Kidney (tissue), 14 donors: ENCODE data around the gene ASAP3. TPM values are rescaled to one million over a fixed set of nuclear protein-coding genes. Genes with fewer than 3 reads are reported as not detected.

Experiments
- DNase-seq, 5 donors: peaks; one replicate each; pipeline ENCODE4 v3.0.0-alpha.2; 2013 to 2020
- FAIRE-seq: peaks from 2 replicates; lab custom pipeline; 2012; peaks lifted over from hg19 to GRCh38; lab: Jason Lieb, UNC
- H3K27ac ChIP-seq, 2 donors: one replicate each; pipeline ENCODE4 v1.7.0; 2013; ENCODE audit warnings: low read depth in 2 of 2, low read length in 2 of 2, inconsistent platforms in 1 of 2
- H3K27me3 ChIP-seq: one replicate; pipeline ENCODE4 v1.7.1; 2013; ENCODE audit warnings: low read length, inconsistent platforms; ENCODE audit not compliant: control insufficient read depth, insufficient read depth
- H3K36me3 ChIP-seq, 3 donors: one replicate each; pipeline versions ENCODE4 v1.7.0 to v1.7.1; 2013; ENCODE audit warnings: low read length in 3 of 3, control low read depth in 1 of 3, inconsistent platforms in 1 of 3; ENCODE audit not compliant: insufficient read depth in 3 of 3, control insufficient read depth in 2 of 3
- H3K4me1 ChIP-seq, 3 donors: one replicate each; pipeline versions ENCODE4 v1.7.0 to v1.7.1; 2013; ENCODE audit warnings: low read length in 3 of 3, inconsistent platforms in 1 of 3, low read depth in 1 of 3; ENCODE audit not compliant: control insufficient read depth in 2 of 3, insufficient read depth in 2 of 3
- H3K4me3 ChIP-seq, 3 donors: one replicate each; pipeline versions ENCODE4 v1.7.0 to v1.8.1; 2013; ENCODE audit warnings: low read length in 3 of 3, control low read depth in 1 of 3, inconsistent platforms in 1 of 3
- H3K9ac ChIP-seq, 3 donors: one replicate each; pipeline versions ENCODE4 v1.7.0 to v1.7.1; 2013; ENCODE audit warnings: low read length in 3 of 3, control low read depth in 1 of 3, inconsistent platforms in 1 of 3
- H3K9me3 ChIP-seq, 3 donors: one replicate each; pipeline versions ENCODE4 v1.7.0 to v1.7.1; 2013; ENCODE audit warnings: low read length in 3 of 3, control low read depth in 1 of 3, inconsistent platforms in 1 of 3; ENCODE audit not compliant: control insufficient read depth in 2 of 3, insufficient read depth in 1 of 3
- intact Hi-C: fragments of 100-400 bp; cut with DNase I; formaldehyde crosslinking; loops from one replicate; pipeline ENCODE4 v1.11.1; 2022
- polyA plus RNA-seq: library from polyadenylated mRNA; stranded (reverse); fragments of 350-450 nt; fragmentation: Illumina TruSeq; extraction: RNeasy Lipid Tissue Mini Kit (QIAGEN cat#74804); gene quantifications from one replicate; pipeline ENCODE4 v1.2.3, GENCODE V29; 2014; ENCODE audit warnings: low read depth, low replicate concordance; ENCODE audit not compliant: insufficient read depth
- total RNA-seq: library from RNA; stranded (reverse); fragmentation: NEBNext Ultra II Directional; extraction: Animal tissue kit (Norgen Biotek cat#: 25700); gene quantifications from one replicate; pipeline ENCODE4 v1.2.1, GENCODE V29; 2021
- TF ChIP-seq, protein P1 (sequence below): IDR thresholded peaks from 3 replicates; pipeline ENCODE4 v1.5.1; 2012; ENCODE audit warnings: mild to moderate bottlenecking, moderate library complexity, borderline replicate concordance; ENCODE audit not compliant: insufficient read depth; ENCODE audit errors: extremely low read depth
- donor health status: control.
- donor health status: control.
- donor health status: control.
- donor health status: control.
- donor health status: control.
- donor health status: DM: yes; HTN: yes; CAD: no.
- donor health status: Normal renal cell carcinoma (clear cell type).

ASAP3 gene
- total and polyA plus RNA-seq, 2 donors from 2014 or later: 29.9 to 37.8 TPM

- H3K36me3 ChIP-seq: peaks cover 0 to 10% (median 0%) of the 10 kb centered on the region in 3 donors
- FAIRE-seq (no peak), DNase-seq (peak in 1 of 5 donors; percentile 26)
- H3K4me3 ChIP-seq: peak overlapping the region in 2 of 3 donors; percentile 14 to 73
- no peaks in the 10 kb centered on the region for H3K9me3 ChIP-seq
- intact Hi-C loops: no loop called here
- H3K27me3 ChIP-seq: no peaks in the 10 kb centered on the region
- peaks cover 5 to 30% (median 24%) of the 10 kb centered on the region in 3 donors for H3K4me1 ChIP-seq
- TF ChIP-seq, protein P1, sequence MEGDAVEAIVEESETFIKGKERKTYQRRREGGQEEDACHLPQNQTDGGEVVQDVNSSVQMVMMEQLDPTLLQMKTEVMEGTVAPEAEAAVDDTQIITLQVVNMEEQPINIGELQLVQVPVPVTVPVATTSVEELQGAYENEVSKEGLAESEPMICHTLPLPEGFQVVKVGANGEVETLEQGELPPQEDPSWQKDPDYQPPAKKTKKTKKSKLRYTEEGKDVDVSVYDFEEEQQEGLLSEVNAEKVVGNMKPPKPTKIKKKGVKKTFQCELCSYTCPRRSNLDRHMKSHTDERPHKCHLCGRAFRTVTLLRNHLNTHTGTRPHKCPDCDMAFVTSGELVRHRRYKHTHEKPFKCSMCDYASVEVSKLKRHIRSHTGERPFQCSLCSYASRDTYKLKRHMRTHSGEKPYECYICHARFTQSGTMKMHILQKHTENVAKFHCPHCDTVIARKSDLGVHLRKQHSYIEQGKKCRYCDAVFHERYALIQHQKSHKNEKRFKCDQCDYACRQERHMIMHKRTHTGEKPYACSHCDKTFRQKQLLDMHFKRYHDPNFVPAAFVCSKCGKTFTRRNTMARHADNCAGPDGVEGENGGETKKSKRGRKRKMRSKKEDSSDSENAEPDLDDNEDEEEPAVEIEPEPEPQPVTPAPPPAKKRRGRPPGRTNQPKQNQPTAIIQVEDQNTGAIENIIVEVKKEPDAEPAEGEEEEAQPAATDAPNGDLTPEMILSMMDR: no peak
- peak overlapping the region in 1 of 2 donors; percentile 77 for H3K27ac ChIP-seq
- no peak overlapping the region for H3K9ac ChIP-seq
Observed at GRCh38 chr1:23421753-23422240, 62.2 kb downstream of the ASAP3 start.

- FAIRE-seq (no peak), DNase-seq (no peak)
- Histone ChIP-seq H3K36me3 (peaks cover 0 to 13% (median 0%) of the 10 kb centered on the region in 3 donors), H3K4me1 (peaks cover 5 to 30% (median 24%) of the 10 kb centered on the region in 3 donors), H3K9ac (no peak overlapping the region), H3K9me3 (no peaks in the 10 kb centered on the region), H3K27ac (no peak overlapping the region), H3K27me3 (no peaks in the 10 kb centered on the region), H3K4me3 (no peak overlapping the region)
- intact Hi-C loops: no loop called here
- TF ChIP-seq, protein P1: no peak
Observed at GRCh38 chr1:23421343-23421742, 62.6 kb downstream of the ASAP3 start.

GRCh38 chr1:23420778-23421177 is 63.2 kb downstream of the ASAP3 start:
- peaks cover 5 to 30% (median 24%) of the 10 kb centered on the region in 3 donors for H3K4me1 ChIP-seq
- peaks cover 0 to 13% (median 0%) of the 10 kb centered on the region in 3 donors for H3K36me3 ChIP-seq
- TF ChIP-seq, protein P1: no peak
- no peaks in the 10 kb centered on the region for H3K9me3 ChIP-seq
- no peaks in the 10 kb centered on the region for H3K27me3 ChIP-seq
- DNase-seq (no peak), FAIRE-seq (no peak)
- no peak overlapping the region for H3K9ac ChIP-seq
- intact Hi-C loops: no loop called here
- peak overlapping the region in 1 of 2 donors; percentile 6 for H3K27ac ChIP-seq
- H3K4me3 ChIP-seq: no peak overlapping the region
